Lung (tissue), 12 donors: ENCODE results near the gene APOL3. TPM values are rescaled to one million over a fixed set of nuclear protein-coding genes. Genes with fewer than 3 reads are reported as not detected.

ENCODE experiments used
- ATAC-seq: fragments of 200-7000 bp; cut with Tn5 transposase; one replicate; pipeline ENCODE4 v1.9.1; 2020; ENCODE audit warnings: moderate number of reproducible peaks; ENCODE audit not compliant: insufficient read depth, low FRiP score
- DNase-seq, 3 donors: peaks; one replicate each; pipeline ENCODE4 v3.0.0-alpha.2; 2013 to 2017
- H3K27ac ChIP-seq, 2 donors: one replicate each; pipeline ENCODE4 v1.5.1; 2013; ENCODE audit warnings: mild to moderate bottlenecking in 2 of 2, moderate library complexity in 2 of 2, control low read depth in 1 of 2, inconsistent platforms in 1 of 2, low read depth in 1 of 2, low read length in 1 of 2
- H3K27me3 ChIP-seq, 3 donors: one replicate each; pipeline ENCODE4 v1.5.1; 2013; ENCODE audit warnings: low read length in 2 of 3; ENCODE audit not compliant: control insufficient read depth in 3 of 3, insufficient read depth in 3 of 3
- H3K36me3 ChIP-seq, 4 donors: one replicate each; pipeline ENCODE4 v1.5.1; 2013; ENCODE audit warnings: low read length in 4 of 4, mild to moderate bottlenecking in 1 of 4, moderate library complexity in 1 of 4; ENCODE audit not compliant: control insufficient read depth in 4 of 4, insufficient read depth in 4 of 4
- H3K4me1 ChIP-seq, 5 donors: one replicate each; pipeline ENCODE4 v1.5.1; 2013; ENCODE audit warnings: low read length in 5 of 5, mild to moderate bottlenecking in 2 of 5, moderate library complexity in 1 of 5; ENCODE audit not compliant: control insufficient read depth in 5 of 5, insufficient read depth in 5 of 5
- H3K4me3 ChIP-seq: one replicate; pipeline ENCODE4 v1.5.1; 2013; ENCODE audit warnings: mild to moderate bottlenecking, control low read depth, moderate library complexity
- H3K9ac ChIP-seq, 2 donors: one replicate each; pipeline ENCODE4 v1.5.1; 2013; ENCODE audit warnings: low read length in 2 of 2, control low read depth in 1 of 2; ENCODE audit not compliant: insufficient read depth in 1 of 2
- H3K9me3 ChIP-seq, 4 donors: one replicate each; pipeline ENCODE4 v1.5.1; 2013; ENCODE audit warnings: low read length in 3 of 4, mild to moderate bottlenecking in 1 of 4, moderate library complexity in 1 of 4; ENCODE audit not compliant: control insufficient read depth in 4 of 4, insufficient read depth in 3 of 4
- WGBS, 2 donors: extraction: QIAGEN DNeasy Blood & Tissue Kit; methylation state at CpG; one replicate each; pipeline ENCODE4 v1.1.7; 2013; 5-methylcytosine and 5-hydroxymethylcytosine counted together
- polyA plus RNA-seq, 2 donors: library from polyadenylated mRNA; stranded (reverse); fragments of 200-250 nt; gene quantifications; one replicate each; pipeline ENCODE4 v1.2.1, GENCODE V29; 2013
- total RNA-seq, 2 donors: library from RNA; depleted of rRNA in 1 of 2; stranded (reverse); fragments of >200 nt in 1 of 2; gene quantifications; one replicate each; pipeline ENCODE4 v1.2.1, GENCODE V29; 2014 to 2021
- TF ChIP-seq, protein P1 (sequence below): IDR thresholded peaks from 2 replicates; pipeline ENCODE4 v1.5.1; 2012; ENCODE audit warnings: mild to moderate bottlenecking; ENCODE audit errors: control extremely low read depth, extremely low read depth
- donor health status: control.
- donor health status: control.
- donor health status: Bipolar disorder and iron deficiency.
- donor health status: healthy.
- donor health status: DM: yes; HTN: yes; CAD: no.

Gene APOL3
- total and polyA plus RNA-seq, 4 donors = 26.2 to 50.9 (median 44.7) TPM

DNA sequence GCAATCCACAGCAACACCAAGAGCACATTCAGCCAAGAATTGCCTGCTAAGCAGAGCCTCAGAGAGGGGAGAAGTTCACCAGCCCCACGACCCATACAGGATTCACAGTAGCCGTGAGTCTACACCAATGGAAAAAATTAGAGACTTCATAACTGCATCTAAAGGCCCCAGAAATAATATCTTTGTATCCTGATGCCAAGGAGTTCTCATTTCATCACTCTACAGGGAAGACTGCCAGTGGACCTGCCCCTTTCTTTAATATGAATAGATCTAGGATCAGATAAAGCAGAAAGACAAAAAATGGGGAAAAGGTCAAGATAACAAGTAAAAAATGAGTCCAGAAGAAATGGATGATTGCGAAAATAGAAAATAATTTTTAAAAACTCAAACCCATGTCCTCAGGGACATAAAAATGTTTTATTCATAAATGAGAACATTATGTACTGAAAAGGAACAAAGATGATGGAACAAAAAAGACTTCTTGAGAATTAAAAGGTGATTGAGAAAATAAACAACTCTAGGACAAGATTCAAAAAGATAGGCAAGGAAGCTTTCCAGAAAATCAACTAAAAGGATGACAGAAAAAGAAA, 9.5 kb downstream of the APOL3 start:
- no peaks in the 10 kb centered on the region for H3K9me3 ChIP-seq
- H3K36me3 ChIP-seq = peaks cover 0 to 18% (median 1%) of the 10 kb centered on the region in 4 donors
- WGBS, 2 donors = 65 to 84% methylated on average over 3 of the region's 3 CpGs
- no peaks in the 10 kb centered on the region for H3K27me3 ChIP-seq
- peaks cover 3 to 32% (median 26%) of the 10 kb centered on the region in 5 donors for H3K4me1 ChIP-seq
- peak overlapping the region in 1 of 2 donors; percentile 57 for H3K27ac ChIP-seq
- ATAC-seq = no peak
- TF ChIP-seq, protein P1, sequence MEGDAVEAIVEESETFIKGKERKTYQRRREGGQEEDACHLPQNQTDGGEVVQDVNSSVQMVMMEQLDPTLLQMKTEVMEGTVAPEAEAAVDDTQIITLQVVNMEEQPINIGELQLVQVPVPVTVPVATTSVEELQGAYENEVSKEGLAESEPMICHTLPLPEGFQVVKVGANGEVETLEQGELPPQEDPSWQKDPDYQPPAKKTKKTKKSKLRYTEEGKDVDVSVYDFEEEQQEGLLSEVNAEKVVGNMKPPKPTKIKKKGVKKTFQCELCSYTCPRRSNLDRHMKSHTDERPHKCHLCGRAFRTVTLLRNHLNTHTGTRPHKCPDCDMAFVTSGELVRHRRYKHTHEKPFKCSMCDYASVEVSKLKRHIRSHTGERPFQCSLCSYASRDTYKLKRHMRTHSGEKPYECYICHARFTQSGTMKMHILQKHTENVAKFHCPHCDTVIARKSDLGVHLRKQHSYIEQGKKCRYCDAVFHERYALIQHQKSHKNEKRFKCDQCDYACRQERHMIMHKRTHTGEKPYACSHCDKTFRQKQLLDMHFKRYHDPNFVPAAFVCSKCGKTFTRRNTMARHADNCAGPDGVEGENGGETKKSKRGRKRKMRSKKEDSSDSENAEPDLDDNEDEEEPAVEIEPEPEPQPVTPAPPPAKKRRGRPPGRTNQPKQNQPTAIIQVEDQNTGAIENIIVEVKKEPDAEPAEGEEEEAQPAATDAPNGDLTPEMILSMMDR = no peak
- no peak overlapping the region for H3K4me3 ChIP-seq
- H3K9ac ChIP-seq = no peak overlapping the region
- no peak for DNase-seq

- DNase-seq (no peak), ATAC-seq (no peak)
- WGBS, 2 donors = 60 to 64% methylated on average over 4 of the region's 4 CpGs
- peaks cover 0 to 18% (median 1%) of the 10 kb centered on the region in 4 donors for H3K36me3 ChIP-seq
- no peak overlapping the region for H3K4me3 ChIP-seq
- TF ChIP-seq, protein P1 = no peak
- no peak overlapping the region for H3K9ac ChIP-seq
- no peaks in the 10 kb centered on the region for H3K27me3 ChIP-seq
- H3K9me3 ChIP-seq = no peaks in the 10 kb centered on the region
- H3K4me1 ChIP-seq = peaks cover 3 to 21% (median 13%) of the 10 kb centered on the region in 5 donors
- peak overlapping the region in 1 of 2 donors; percentile 9 for H3K27ac ChIP-seq
Measured at GRCh38 chr22:36149441-36149840, 11.1 kb downstream of the APOL3 start.

DNA sequence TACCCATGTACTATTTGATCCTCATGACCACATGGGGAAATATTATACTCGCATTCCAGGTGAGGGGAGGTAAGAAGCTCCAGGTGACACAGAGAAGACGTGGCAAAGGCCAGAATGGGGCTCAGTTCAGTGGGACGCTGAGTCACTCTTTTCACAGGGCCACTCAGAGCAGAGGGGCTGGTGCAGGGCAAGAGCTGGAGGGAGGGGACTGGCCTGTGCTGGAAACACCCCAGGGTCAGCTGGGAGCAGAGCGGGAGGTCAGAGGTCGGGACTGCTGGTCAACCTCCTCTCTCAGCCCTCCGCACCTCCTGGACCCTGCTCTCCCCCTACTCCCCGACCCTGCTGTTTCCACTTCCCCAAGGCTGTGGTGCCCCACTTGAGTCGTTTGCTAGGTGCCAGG, 12.1 kb downstream of the APOL3 start:
- no peaks in the 10 kb centered on the region for H3K9me3 ChIP-seq
- H3K27me3 ChIP-seq = no peaks in the 10 kb centered on the region
- TF ChIP-seq, protein P1 = no peak
- DNase-seq = no peak
- no peak overlapping the region for H3K4me3 ChIP-seq
- peaks cover under 1 to 21% (median 3%) of the 10 kb centered on the region in 5 donors for H3K4me1 ChIP-seq
- 86 to 89% methylated on average over 6 to 8 of the region's 8 CpGs for WGBS, 2 donors
- no peak for ATAC-seq
- no peak overlapping the region for H3K9ac ChIP-seq
- no peak overlapping the region for H3K27ac ChIP-seq
- peaks cover 0 to 23% (median 3%) of the 10 kb centered on the region in 4 donors for H3K36me3 ChIP-seq
